Common myeloid progenitor, CD34-positive (primary cell): ENCODE measurements around the gene OR10P1.

Experiments
- CTCF ChIA-PET: fragments of 350-600 bp; sonication (Branson Sonifier 250); formaldehyde crosslinking; loops from one replicate; lab custom pipeline; 2021; ENCODE audit warnings: antibody characterized with exemption; lab: Charles Lee
- POLR2A ChIA-PET: fragments of 350-600 bp; sonication (Branson Sonifier 250); formaldehyde crosslinking; loops from one replicate; lab custom pipeline; 2021; ENCODE audit warnings: antibody characterized with exemption; lab: Charles Lee
- DNase-seq, 3 donors: peaks; one replicate each; pipeline versions ENCODE4 v3.0.0 to v3.0.0-alpha.2; 2013
- H3K27ac ChIP-seq, 2 experiments: 1 replicate in 1 of 2; 2 replicates in 1 of 2; pipeline ENCODE4 v1.7.0; 2013; ENCODE audit warnings: inconsistent platforms in 2 of 2, low read length in 2 of 2, mild to moderate bottlenecking in 2 of 2, low read depth in 1 of 2, moderate library complexity in 1 of 2; ENCODE audit not compliant: severe bottlenecking in 2 of 2, insufficient read depth in 1 of 2, poor library complexity in 1 of 2
- H3K27me3 ChIP-seq, 5 experiments: replicated peaks in 2 of 5; 1 replicate in 3 of 5; 2 replicates in 2 of 5; pipeline versions ENCODE4 v1.6.1 to v1.7.0; 2013; ENCODE audit warnings: low read length in 4 of 5, mild to moderate bottlenecking in 2 of 5, moderate library complexity in 2 of 5, inconsistent platforms in 1 of 5; ENCODE audit not compliant: insufficient read depth in 5 of 5, control insufficient read depth in 4 of 5
- H3K36me3 ChIP-seq, 4 experiments: 1 replicate in 2 of 4; 2 replicates in 2 of 4; pipeline versions ENCODE4 v1.6.1 to v1.7.0; 2013; ENCODE audit warnings: low read length in 3 of 4, control low read depth in 1 of 4, mild to moderate bottlenecking in 1 of 4; ENCODE audit not compliant: control insufficient read depth in 4 of 4, insufficient read depth in 4 of 4
- H3K4me1 ChIP-seq, 4 experiments: 1 replicate in 3 of 4; 2 replicates in 1 of 4; pipeline versions ENCODE4 v1.6.1 to v1.7.1; 2013; ENCODE audit warnings: low read length in 3 of 4, mild to moderate bottlenecking in 3 of 4, control low read depth in 1 of 4, inconsistent platforms in 1 of 4, moderate library complexity in 1 of 4; ENCODE audit not compliant: control insufficient read depth in 4 of 4, insufficient read depth in 4 of 4; ENCODE audit errors: control extremely low read depth in 1 of 4
- H3K4me3 ChIP-seq, 7 experiments: 1 replicate in 4 of 7; 2 replicates in 3 of 7; pipeline versions ENCODE4 v1.5.1 to v1.7.0; 2013; ENCODE audit warnings: mild to moderate bottlenecking in 7 of 7, low read length in 6 of 7, moderate library complexity in 6 of 7, inconsistent platforms in 2 of 7, low read depth in 2 of 7, control low read depth in 1 of 7; ENCODE audit not compliant: insufficient read depth in 4 of 7, control insufficient read depth in 1 of 7; ENCODE audit errors: extremely low read depth in 1 of 7
- H3K9me3 ChIP-seq, 5 experiments: 1 replicate in 4 of 5; 2 replicates in 1 of 5; pipeline versions ENCODE4 v1.6.1 to v1.7.1; 2013; ENCODE audit warnings: low read length in 4 of 5, mild to moderate bottlenecking in 2 of 5, inconsistent platforms in 1 of 5, low read depth in 1 of 5, moderate library complexity in 1 of 5; ENCODE audit not compliant: control insufficient read depth in 4 of 5, insufficient read depth in 2 of 5; ENCODE audit errors: control extremely low read depth in 1 of 5
- WGBS: methylation state at CpG from one replicate; pipeline ENCODE4 v1.1.5; 2013; ENCODE audit not compliant: insufficient coverage; 5-methylcytosine and 5-hydroxymethylcytosine counted together

The OR10P1 gene

GRCh38 chr12:55657212-55657611 is 20.5 kb downstream of the OR10P1 start:
- peaks cover 0 to 4% (median 0%) of the 10 kb centered on the region in 5 experiments for H3K27me3 ChIP-seq
- ChIA-PET CTCF (interaction anchor here (0.9 to 6.0 kb wide), 15 partner anchors 10 to 687 kb away, joined by 3 to 87 read pairs (median 5); partner anchors contain the start of gene RDH5), POLR2A (interaction anchor here (1.7 kb wide), 1 partner anchor 10 kb away, joined by 3 read pairs; no protein-coding TSS in a partner anchor)
- DNase-seq = no peak
- H3K4me3 ChIP-seq = no peak overlapping the region
- WGBS = 83% methylated on average over 2 of the region's 4 CpGs
- H3K4me1 ChIP-seq = no peaks in the 10 kb centered on the region
- H3K36me3 ChIP-seq = no peaks in the 10 kb centered on the region
- no peak overlapping the region for H3K27ac ChIP-seq
- no peaks in the 10 kb centered on the region for H3K9me3 ChIP-seq

GRCh38 chr12:55658212-55658611 is 21.5 kb downstream of the OR10P1 start:
- 98% methylated on average over 6 of the region's 6 CpGs for WGBS
- ChIA-PET CTCF (interaction anchor here (0.9 to 6.0 kb wide), 4 partner anchors 12 to 62 kb away, joined by 3 to 87 read pairs (median 6); partner anchors contain the start of gene RDH5), POLR2A (interaction anchor here (1.7 kb wide), 1 partner anchor 11 kb away, joined by 3 read pairs; no protein-coding TSS in a partner anchor)
- Histone ChIP-seq H3K4me1 (no peaks in the 10 kb centered on the region), H3K36me3 (no peaks in the 10 kb centered on the region), H3K27ac (no peak overlapping the region), H3K4me3 (no peak overlapping the region), H3K27me3 (peaks cover 0 to 10% (median 0%) of the 10 kb centered on the region in 5 experiments), H3K9me3 (no peaks in the 10 kb centered on the region)
- DNase-seq = no peak

- no peak overlapping the region for H3K27ac ChIP-seq
- H3K4me1 ChIP-seq = no peaks in the 10 kb centered on the region
- H3K36me3 ChIP-seq = no peaks in the 10 kb centered on the region
- ChIA-PET POLR2A (no interaction called here), CTCF (interaction anchor here (1.0 to 6.0 kb wide), 3 partner anchors 12 to 61 kb away, joined by 5 to 87 read pairs (median 6); partner anchors contain the start of gene RDH5)
- no peaks in the 10 kb centered on the region for H3K9me3 ChIP-seq
- no peak for DNase-seq
- H3K4me3 ChIP-seq = no peak overlapping the region
- no CpG with 5 or more reads among the region's 3 CpGs for WGBS
- H3K27me3 ChIP-seq = peaks cover 0 to 10% (median 0%) of the 10 kb centered on the region in 5 experiments
Observed at GRCh38 chr12:55658635-55659391, 22.1 kb downstream of the OR10P1 start.

- ChIA-PET POLR2A (no interaction called here), CTCF (interaction anchor here (1.0 to 6.0 kb wide), 3 partner anchors 12 to 46 kb away, joined by 3 to 87 read pairs (median 4); no protein-coding TSS in a partner anchor)
- no peak overlapping the region for H3K4me3 ChIP-seq
- H3K36me3 ChIP-seq = no peaks in the 10 kb centered on the region
- WGBS = 97% methylated on average over 8 of the region's 9 CpGs
- no peak overlapping the region for H3K27ac ChIP-seq
- peaks cover 0 to 10% (median 0%) of the 10 kb centered on the region in 5 experiments for H3K27me3 ChIP-seq
- H3K9me3 ChIP-seq = no peaks in the 10 kb centered on the region
- no peaks in the 10 kb centered on the region for H3K4me1 ChIP-seq
- peak in 2 of 3 donors; percentile 47 to 50 for DNase-seq
Observed at GRCh38 chr12:55659486-55660385, 23.0 kb downstream of the OR10P1 start.

GRCh38 chr12:55663391-55663790 is 26.7 kb downstream of the OR10P1 start:
- no peaks in the 10 kb centered on the region for H3K4me1 ChIP-seq
- H3K27ac ChIP-seq = no peak overlapping the region
- CTCF ChIA-PET = interaction anchor here (1.1 to 2.6 kb wide), 4 partner anchors 12 to 57 kb away, joined by 3 to 7 read pairs (median 5); partner anchors contain the start of gene RDH5
- no peaks in the 10 kb centered on the region for H3K9me3 ChIP-seq
- POLR2A ChIA-PET = no interaction called here
- peaks cover 0 to 6% (median 0%) of the 10 kb centered on the region in 5 experiments for H3K27me3 ChIP-seq
- no peak for DNase-seq
- no CpG with 5 or more reads among the region's 1 CpG for WGBS
- H3K36me3 ChIP-seq = no peaks in the 10 kb centered on the region
- no peak overlapping the region for H3K4me3 ChIP-seq

- Histone ChIP-seq H3K4me3 (no peak overlapping the region), H3K27me3 (peaks cover 0 to 6% (median 0%) of the 10 kb centered on the region in 5 experiments), H3K27ac (no peak overlapping the region), H3K9me3 (no peaks in the 10 kb centered on the region), H3K36me3 (no peaks in the 10 kb centered on the region), H3K4me1 (no peaks in the 10 kb centered on the region)
- no peak for DNase-seq
- POLR2A ChIA-PET = no interaction called here
- CTCF ChIA-PET = interaction anchor here (1.2 to 1.3 kb wide), 2 partner anchors 9 to 13 kb away, joined by 3 read pairs; no protein-coding TSS in a partner anchor
- 95% methylated on average over 4 of the region's 10 CpGs for WGBS
Observed at GRCh38 chr12:55664826-55665225, 28.1 kb downstream of the OR10P1 start.
